ENCODE results near the gene TUBA1C.

Gene TUBA1C

DNA sequence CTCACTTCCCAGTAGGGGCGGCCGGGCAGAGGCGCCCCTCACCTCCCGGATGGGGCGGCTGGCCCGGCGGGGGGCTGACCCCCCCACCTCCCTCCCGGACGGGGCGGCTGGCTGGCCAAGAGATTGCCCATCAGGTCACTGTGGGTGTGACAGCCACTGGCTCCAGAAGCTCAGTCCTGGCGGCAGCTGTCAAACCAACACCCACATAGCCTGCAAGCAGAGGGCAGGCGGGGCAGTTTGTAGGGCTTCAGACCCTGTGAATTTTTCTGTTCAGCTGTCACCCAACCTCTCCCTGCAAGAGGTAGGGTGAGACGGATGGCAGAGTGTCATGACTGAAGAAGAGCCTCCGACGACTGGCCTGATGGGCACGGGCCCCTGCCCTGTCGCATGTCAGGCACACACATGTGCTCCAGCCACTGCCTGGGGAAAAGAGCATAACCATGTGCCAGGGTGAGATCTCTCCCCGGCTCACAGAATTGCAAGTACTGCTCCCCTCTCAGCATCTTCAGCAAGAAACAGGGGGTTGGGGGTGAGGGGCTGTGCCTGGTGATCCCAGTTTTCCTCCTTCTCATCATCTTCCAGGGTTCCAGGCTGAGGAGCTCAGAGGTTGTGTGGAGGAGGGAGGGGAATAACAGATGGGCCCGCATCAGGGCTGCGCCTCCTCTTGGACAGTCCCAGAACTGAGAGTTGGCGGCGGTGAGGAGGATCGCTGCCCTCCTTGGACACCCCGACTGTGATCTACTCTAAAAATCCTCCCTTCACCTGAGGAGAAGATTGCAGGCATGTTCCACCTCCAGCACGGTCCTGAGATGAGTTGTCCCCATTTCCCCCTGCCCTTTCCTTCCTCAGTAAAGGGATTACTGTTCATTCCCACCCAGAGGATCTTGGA lies 18.9 kb downstream of the TUBA1C start:
- DNase-seq, result no peak
- Histone ChIP-seq H3K79me2 (ENCODE audit: low read length) (no peaks in the 10 kb centered on the region), H3K36me3 (replicated peaks; ENCODE audit: insufficient read depth, low read length) (no peaks in the 10 kb centered on the region), H2AFZ (ENCODE audit: low read length) (no peak overlapping the region), H3K9me2 (replicated peaks; ENCODE audit: insufficient read depth, low read length) (no peaks in the 10 kb centered on the region), H3F3A (ENCODE audit: insufficient read depth, low read length) (no peaks in the 10 kb centered on the region), H3K4me3 (ENCODE audit: low read length) (no peak overlapping the region), H3K9me3 (replicated peaks; ENCODE audit: insufficient read depth, low read length) (no peaks in the 10 kb centered on the region), H3K27me3 (replicated peaks; ENCODE audit: insufficient read depth, low read length) (peaks cover 26% of the 10 kb centered on the region), H3K4me2 (ENCODE audit: low read depth, low read length) (no peak overlapping the region), H3K4me1 (ENCODE audit: low read length) (no peaks in the 10 kb centered on the region), H3K9ac (ENCODE audit: low read length) (no peak overlapping the region), H3K27ac (ENCODE audit: low read length) (no peak overlapping the region), H4K20me1 (ENCODE audit: insufficient read depth, low read length) (no peaks in the 10 kb centered on the region)
- no peak for TF ChIP-seq EZH2phosphoT487 (IDR thresholded peaks at IDR 0.05; ENCODE audit: low read length)
- TF ChIP-seq CTCF (IDR thresholded peaks at IDR 0.05; ENCODE audit: low read length), result no peak
- TF ChIP-seq EZH2 (optimal IDR thresholded peaks at IDR 0.05; ENCODE audit: low read depth, low read length), result no peak

DNA sequence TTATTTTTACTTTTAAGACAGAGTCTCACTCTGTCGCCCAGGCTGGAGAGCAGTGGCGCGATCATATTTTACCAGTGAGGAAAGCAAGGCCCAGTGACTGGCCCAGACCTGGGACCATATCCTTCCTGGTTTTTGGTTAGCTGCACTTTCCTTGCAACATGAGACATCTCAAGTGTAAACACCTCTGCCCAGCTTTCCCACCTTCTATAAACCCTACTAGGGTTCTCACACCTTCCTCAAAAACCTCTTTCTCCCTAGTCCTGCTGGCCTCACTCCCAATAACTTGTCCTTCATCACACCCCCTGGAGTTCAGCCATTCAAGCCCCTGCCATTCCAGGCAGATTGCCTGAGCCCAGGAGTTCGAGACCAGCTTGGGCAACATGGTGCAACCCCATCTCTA lies 19.8 kb downstream of the TUBA1C start:
- no peak for TF ChIP-seq EZH2phosphoT487 (IDR thresholded peaks at IDR 0.05; ENCODE audit: low read length)
- TF ChIP-seq CTCF (IDR thresholded peaks at IDR 0.05; ENCODE audit: low read length), result no peak
- TF ChIP-seq EZH2 (optimal IDR thresholded peaks at IDR 0.05; ENCODE audit: low read depth, low read length), result no peak
- Histone ChIP-seq H3K9ac (ENCODE audit: low read length) (no peak overlapping the region), H3K4me2 (ENCODE audit: low read depth, low read length) (no peak overlapping the region), H3F3A (ENCODE audit: insufficient read depth, low read length) (no peaks in the 10 kb centered on the region), H3K27me3 (replicated peaks; ENCODE audit: insufficient read depth, low read length) (peaks cover 26% of the 10 kb centered on the region), H3K9me2 (replicated peaks; ENCODE audit: insufficient read depth, low read length) (no peaks in the 10 kb centered on the region), H2AFZ (ENCODE audit: low read length) (no peak overlapping the region), H3K9me3 (replicated peaks; ENCODE audit: insufficient read depth, low read length) (no peaks in the 10 kb centered on the region), H4K20me1 (ENCODE audit: insufficient read depth, low read length) (no peaks in the 10 kb centered on the region), H3K79me2 (ENCODE audit: low read length) (no peaks in the 10 kb centered on the region), H3K4me3 (ENCODE audit: low read length) (no peak overlapping the region), H3K4me1 (ENCODE audit: low read length) (no peaks in the 10 kb centered on the region), H3K36me3 (replicated peaks; ENCODE audit: insufficient read depth, low read length) (no peaks in the 10 kb centered on the region), H3K27ac (ENCODE audit: low read length) (no peak overlapping the region)
- DNase-seq, result no peak

- Histone ChIP-seq H3K9me2 (replicated peaks; ENCODE audit: insufficient read depth, low read length) (no peaks in the 10 kb centered on the region), H3K4me2 (ENCODE audit: low read depth, low read length) (no peak overlapping the region), H2AFZ (ENCODE audit: low read length) (no peak overlapping the region), H3K4me3 (ENCODE audit: low read length) (no peak overlapping the region), H4K20me1 (ENCODE audit: insufficient read depth, low read length) (no peaks in the 10 kb centered on the region), H3K9me3 (replicated peaks; ENCODE audit: insufficient read depth, low read length) (no peaks in the 10 kb centered on the region), H3K9ac (ENCODE audit: low read length) (no peak overlapping the region), H3F3A (ENCODE audit: insufficient read depth, low read length) (no peaks in the 10 kb centered on the region), H3K4me1 (ENCODE audit: low read length) (no peaks in the 10 kb centered on the region), H3K27ac (ENCODE audit: low read length) (no peak overlapping the region), H3K36me3 (replicated peaks; ENCODE audit: insufficient read depth, low read length) (no peaks in the 10 kb centered on the region), H3K27me3 (replicated peaks; ENCODE audit: insufficient read depth, low read length) (peaks cover 37% of the 10 kb centered on the region), H3K79me2 (ENCODE audit: low read length) (no peaks in the 10 kb centered on the region)
- DNase-seq, result no peak
- no peak for TF ChIP-seq EZH2phosphoT487 (IDR thresholded peaks at IDR 0.05; ENCODE audit: low read length)
- no peak for TF ChIP-seq CTCF (IDR thresholded peaks at IDR 0.05; ENCODE audit: low read length)
- TF ChIP-seq EZH2 (optimal IDR thresholded peaks at IDR 0.05; ENCODE audit: low read depth, low read length), result no peak
These were observed 23.0 kb downstream of the TUBA1C start for GRCh38 chr12:49287876-49288275.
